ENCODE measurements around the gene ASB3. TPM values are rescaled to one million over a fixed set of nuclear protein-coding genes. Genes with fewer than 3 reads are reported as not detected.

The ASB3 gene
- total RNA-seq, 2 donors from 2014 or later, result 10.5 to 14.0 TPM

GRCh38 chr2:53751728-53752127 lies 35.0 kb downstream of the ASB3 start:
- TF ChIP-seq POLR2A (IDR thresholded peaks at IDR 0.05) (no peak), CTCF (IDR thresholded peaks at IDR 0.05) (no peak)
- intact Hi-C loops (cut with DNase I), result no loop called here

GRCh38 chr2:53750041-53750768 lies 36.5 kb downstream of the ASB3 start:
- Histone ChIP-seq H3K9me3 (no peaks in the 10 kb centered on the region), H3K36me3 (replicated peaks in 1 of 2; ENCODE audit: insufficient read depth in 1 of 2, low read depth in 2 of 2) (no peaks in the 10 kb centered on the region), H3K4me1 (peaks cover 1% of the 10 kb centered on the region), H3K27me3 (no peaks in the 10 kb centered on the region), H3K4me3 (no peak overlapping the region), H3K27ac (no peak overlapping the region)
- DNase-seq (no peak), ATAC-seq (no peak)
- intact Hi-C loops (cut with DNase I), result no loop called here
- 76 to 77% methylated on average over 4 of the region's 4 CpGs for WGBS, 2 donors
- TF ChIP-seq CTCF (IDR thresholded peaks at IDR 0.05) (no peak), POLR2A (IDR thresholded peaks at IDR 0.05) (no peak)

More at GRCh38 chr2:53751728-53752127, 35.0 kb downstream of the ASB3 start:
- DNase-seq, result no peak
- Histone ChIP-seq H3K27me3 (no peaks in the 10 kb centered on the region), H3K9me3 (no peaks in the 10 kb centered on the region), H3K4me1 (no peaks in the 10 kb centered on the region), H3K4me3 (no peak overlapping the region), H3K36me3 (replicated peaks in 1 of 2; ENCODE audit: insufficient read depth in 1 of 2, low read depth in 2 of 2) (peaks cover 0 to 2% of the 10 kb centered on the region in 2 donors), H3K27ac (no peak overlapping the region)
- whole genome bisulfite sequencing, 2 donors, result 83 to 88% methylated on average over 1 of the region's 1 CpG
- ATAC-seq, result no peak

DNA sequence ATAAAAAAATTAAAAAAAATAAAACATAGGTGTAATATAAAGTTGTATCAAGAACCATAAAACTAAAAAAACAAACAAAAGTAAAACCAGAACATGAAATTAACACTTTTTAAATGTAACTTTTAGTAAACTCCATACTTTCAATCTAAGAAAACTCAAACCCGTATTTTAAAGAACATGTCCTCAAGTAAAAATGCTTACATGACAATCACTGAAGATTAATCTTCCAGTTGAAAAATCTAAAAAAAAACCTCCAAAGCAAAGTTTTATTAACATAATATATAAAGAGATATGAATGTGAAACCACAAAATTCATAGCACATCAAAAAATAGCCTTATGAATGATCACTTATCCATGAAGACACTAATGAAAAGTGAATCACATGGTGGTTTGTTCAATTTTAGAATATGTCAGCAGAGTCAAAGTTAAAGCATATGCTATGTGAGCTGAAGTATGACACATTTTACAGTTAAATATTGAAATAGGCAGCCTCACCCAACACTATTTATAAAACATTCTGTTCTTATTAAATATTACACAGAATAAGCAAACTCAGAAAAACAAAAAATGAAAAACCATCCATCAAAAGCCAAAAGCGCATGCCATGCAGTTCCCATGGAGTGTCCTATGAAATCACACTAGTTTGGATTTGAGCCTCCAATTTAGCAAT lies 42.2 kb downstream of the ASB3 start:
- no peak overlapping the region for H3K4me3 ChIP-seq
- intact Hi-C loops (cut with DNase I), result no loop called here
- H3K27ac ChIP-seq, result peak overlapping the region in 2 of 4 donors; percentile 17 to 22
- no peaks in the 10 kb centered on the region for H3K9me3 ChIP-seq
- H3K27me3 ChIP-seq, result no peaks in the 10 kb centered on the region
- TF ChIP-seq POLR2A (IDR thresholded peaks at IDR 0.05), result no peak
- no peak for TF ChIP-seq CTCF (IDR thresholded peaks at IDR 0.05)
- ATAC-seq (peak; percentile 52), DNase-seq (no peak)
- H3K4me1 ChIP-seq, result peaks cover 4% of the 10 kb centered on the region
- WGBS, 2 donors, result 68 to 76% methylated on average over 2 of the region's 2 CpGs
- H3K36me3 ChIP-seq (replicated peaks in 1 of 2; ENCODE audit: insufficient read depth in 1 of 2, low read depth in 2 of 2), result no peaks in the 10 kb centered on the region

GRCh38 chr2:53740170-53740569 lies 46.6 kb downstream of the ASB3 start:
- DNase-seq, result no peak
- H3K9me3 ChIP-seq, result no peaks in the 10 kb centered on the region
- H3K27me3 ChIP-seq, result no peaks in the 10 kb centered on the region
- no peak overlapping the region for H3K4me3 ChIP-seq
- intact Hi-C loops (cut with DNase I), result no loop called here
- no peak overlapping the region for H3K27ac ChIP-seq
- no peak for ATAC-seq
- H3K4me1 ChIP-seq, result peaks cover 3% of the 10 kb centered on the region
- TF ChIP-seq POLR2A (IDR thresholded peaks at IDR 0.05) (no peak), CTCF (IDR thresholded peaks at IDR 0.05) (peak in 5 of 7 experiments; percentile 13 to 52 (median 37))
- no peaks in the 10 kb centered on the region for H3K36me3 ChIP-seq (replicated peaks in 1 of 2; ENCODE audit: insufficient read depth in 1 of 2, low read depth in 2 of 2)

All from body of pancreas (tissue), 4 donors.